CD4-positive, alpha-beta T cell treated with Interleukin-12 subunit alpha and Interleukin-12 subunit beta, for 1 hour (primary cell): Measurements from ENCODE around the gene BTRC.
A peak's percentile ranks its signal among the peaks of the same experiment; 100 is the strongest.
"Not testable (repeated sequence)": the region's sequence is repeated elsewhere in the genome, so short reads cannot be mapped to it uniquely, and the experiment has no call there.

ENCODE experiments used
- DNase-seq: peaks from one replicate; pipeline ENCODE4 v3.0.0-alpha.2; 2020

The BTRC gene

DNA sequence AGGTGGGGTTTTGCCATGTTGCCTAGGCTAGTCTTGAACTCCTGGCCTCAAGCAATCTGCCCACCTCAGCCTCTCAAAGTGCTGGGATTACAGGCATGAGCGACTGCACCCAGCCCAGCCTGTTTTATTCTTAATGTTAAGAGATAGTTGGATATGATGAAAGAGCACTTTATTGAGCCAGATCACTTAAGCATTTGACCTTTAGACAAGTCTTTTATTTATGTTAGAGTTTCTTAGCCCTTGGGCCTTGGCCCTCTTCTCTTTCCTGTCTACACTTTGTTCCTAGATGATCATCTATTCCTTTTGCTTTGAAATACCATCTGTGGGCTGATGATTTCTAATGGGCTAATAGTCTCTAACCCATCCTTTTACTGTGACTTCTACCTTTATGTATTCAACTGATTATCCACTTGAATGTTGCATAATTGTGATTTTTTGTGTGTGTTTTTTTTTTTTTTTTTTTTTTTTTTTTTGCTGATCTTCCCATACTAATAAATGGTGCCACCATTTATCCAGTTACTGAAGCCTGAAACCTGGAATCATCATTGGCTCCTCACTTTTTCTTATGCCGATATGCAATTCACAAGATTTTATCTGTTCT, 34.8 kb downstream of the BTRC start:
- DNase-seq, result no peak

DNA sequence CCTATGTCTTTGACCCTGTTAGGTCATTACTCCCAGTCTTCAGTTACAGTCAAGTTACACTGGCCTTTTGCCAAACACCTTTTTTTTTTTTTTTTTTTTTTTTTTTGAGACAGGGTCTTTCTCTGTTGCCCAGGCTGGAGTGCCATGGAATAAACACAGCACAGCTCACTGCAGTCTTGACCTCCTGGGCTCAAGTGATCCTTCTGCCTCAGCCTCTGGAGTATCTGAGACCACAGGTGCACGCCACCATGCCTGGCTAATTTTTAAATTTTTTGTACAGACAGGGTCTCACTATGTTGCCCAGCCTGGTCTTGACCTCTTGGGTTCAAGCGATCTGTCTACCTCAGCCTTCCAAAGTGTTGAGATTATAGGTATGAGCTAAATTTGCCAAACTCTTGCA, 35.6 kb downstream of the BTRC start:
- not testable (repeated sequence) for DNase-seq

DNA sequence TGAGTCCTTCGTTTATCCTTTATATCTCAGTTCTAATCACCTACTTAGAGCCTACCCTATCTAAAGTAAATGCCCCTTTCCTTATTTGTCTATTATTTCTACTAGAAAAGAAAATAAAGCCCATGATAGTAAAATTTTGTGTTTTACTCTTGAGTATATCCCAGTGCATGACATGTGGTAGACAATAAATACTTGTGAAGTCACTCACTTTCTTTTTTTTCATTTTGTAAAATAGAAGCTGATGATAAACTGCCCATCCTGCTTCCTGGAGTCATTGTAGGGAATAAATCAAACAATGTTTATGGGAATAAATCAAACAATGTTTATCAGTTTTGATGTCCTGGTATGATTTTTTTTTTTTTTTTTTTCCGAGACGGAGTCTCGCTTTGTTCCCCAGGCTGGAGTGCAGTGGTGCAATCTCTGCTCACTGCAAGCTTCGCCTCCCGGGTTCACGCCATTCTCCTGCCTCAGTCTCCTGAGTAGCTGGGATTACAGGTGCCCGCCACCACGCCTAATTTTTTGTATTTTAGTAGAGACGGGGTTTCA, 36.1 kb downstream of the BTRC start:
- DNase-seq, result no peak

DNA sequence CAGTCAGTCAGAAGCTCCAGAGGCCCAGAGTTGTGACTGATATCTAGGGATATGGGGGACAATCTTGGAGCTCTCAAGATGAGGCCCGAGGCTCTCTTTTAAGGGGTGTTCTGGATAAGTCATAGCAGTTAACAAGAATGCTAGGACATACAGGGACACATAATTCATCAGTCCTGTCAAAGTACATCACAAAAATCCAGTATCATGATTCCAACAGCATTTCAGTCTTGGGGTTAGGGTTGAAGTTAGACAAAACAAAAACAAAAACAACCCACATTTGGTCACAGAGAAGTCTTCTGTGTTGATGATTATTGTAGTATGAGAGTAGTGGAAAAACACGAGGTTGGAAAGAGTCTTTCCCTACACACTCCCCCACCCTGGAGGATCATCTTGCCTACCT, 39.4 kb downstream of the BTRC start:
- DNase-seq, result no peak

DNA sequence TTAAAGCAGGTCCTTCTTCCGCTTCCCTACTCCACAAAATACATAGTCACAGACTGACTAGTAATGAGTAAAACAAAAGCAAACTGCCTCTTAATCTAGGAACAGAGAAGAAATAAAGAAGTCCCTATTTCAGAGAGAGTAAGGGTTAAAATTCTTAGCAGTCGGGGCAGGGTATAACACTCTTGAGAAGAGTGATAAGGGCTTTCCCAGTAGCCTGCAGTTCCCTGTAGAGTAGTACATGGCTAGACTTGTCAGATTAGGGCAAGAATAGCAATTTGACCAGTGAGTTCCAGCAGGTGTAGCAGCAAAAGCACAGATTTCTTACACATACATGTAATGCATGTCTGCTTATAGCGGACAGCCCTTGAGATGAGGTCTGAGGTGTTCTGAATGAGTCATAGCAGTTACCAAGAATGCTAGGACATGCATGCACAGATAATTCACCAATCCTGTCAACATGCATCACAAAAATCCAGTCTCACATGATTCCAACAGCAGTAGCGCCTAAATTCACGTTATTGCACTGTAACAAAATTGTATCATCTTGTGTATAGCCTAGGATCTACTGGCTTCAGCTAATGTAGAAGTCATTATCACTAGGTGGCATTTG, 40.7 kb downstream of the BTRC start:
- no peak for DNase-seq

DNA sequence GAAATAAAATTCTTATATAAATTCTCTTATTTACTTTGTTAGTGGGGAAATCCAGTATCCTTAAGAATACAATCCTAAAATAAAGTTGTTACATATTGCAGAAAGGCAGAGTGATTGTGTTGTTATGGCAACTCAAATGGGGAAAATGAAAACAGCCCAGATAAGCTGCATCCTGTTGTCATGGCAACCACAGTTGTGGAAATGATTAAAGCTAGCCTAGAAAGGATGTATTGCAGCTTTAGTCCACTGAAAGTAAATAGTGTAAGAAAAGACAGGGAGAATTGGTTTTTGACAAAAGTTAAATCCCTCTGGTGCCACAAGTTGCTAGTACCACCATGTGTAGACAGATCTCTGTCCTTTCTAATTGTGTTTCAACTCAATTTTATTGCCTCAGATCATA, 43.2 kb downstream of the BTRC start:
- DNase-seq, result peak; percentile 75

DNA sequence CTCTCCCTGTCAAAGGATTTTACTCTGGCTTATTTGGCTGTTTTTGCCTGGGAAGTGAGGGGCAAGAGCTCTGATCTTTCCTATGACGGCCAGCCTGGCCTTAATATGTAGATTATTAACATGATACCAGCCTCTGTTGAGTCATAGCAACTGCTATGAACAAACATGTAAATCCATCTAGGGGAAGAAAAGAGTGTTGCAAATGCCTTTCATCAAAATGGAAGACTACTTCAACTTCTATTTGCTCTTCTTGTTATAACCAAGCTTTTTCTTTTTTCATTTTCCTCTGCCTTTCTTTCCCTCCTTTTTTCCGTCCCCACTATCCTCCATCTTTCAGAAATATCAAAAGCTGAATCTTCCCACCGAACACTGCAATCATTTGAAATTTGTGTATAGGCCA, 46.6 kb downstream of the BTRC start:
- no peak for DNase-seq

DNA sequence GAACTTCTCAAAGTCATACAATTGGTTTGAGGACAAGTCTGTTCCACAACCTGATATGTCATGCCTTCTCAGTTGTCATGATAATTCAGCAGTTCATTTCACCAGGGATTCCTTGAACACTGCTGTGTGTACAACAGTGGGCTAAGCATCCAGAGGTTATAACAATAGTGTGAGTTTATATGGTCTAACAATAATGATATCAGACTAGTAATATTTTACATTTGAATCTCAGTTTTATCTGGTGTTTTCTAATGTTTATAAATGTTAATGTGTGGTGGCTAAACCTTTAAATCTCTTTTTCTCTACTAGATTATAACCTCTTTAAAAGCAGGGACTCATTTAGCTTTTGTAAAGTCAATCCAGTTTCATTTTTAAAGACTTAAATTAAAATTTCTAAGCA, 48.7 kb downstream of the BTRC start:
- DNase-seq, result no peak

DNA sequence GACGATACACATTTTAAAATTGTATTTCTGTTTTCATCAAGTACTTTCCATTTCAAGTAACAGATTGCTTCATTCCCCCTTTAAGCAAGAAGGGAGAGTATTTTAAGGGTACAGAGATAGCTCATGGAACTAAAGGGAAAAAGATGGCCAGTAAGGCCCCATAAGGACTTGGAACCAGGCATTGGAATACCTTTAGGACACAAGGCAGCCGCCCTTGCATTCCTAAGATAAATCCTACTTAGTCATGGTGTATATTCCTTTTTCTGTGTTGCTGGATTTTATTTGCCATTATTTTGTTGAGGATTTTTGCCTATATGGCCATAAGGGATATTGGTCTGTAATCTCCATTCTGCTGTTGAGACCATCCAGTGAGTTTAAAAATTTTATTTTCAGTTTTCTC, 49.2 kb downstream of the BTRC start:
- no peak for DNase-seq

DNA sequence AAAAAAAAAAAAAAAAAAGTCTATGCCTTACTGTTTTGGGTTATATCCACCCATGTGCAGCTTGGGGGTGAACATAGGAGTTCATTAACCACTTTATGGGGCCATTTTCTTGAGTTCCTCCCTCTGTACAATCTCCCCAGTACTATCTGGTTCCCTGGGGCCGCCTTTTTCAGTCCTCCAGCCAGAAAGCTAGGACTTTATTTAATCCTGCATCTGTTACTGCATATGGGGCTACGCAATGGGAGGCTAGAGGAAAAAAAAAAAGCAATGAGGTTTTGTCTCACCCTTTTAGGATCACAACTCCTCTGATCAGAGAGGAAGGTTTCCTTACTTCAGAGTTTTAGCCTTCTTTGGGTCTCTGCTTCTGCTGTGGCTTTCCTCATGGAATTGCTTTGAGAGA, 51.0 kb downstream of the BTRC start:
- DNase-seq, result no peak

DNA sequence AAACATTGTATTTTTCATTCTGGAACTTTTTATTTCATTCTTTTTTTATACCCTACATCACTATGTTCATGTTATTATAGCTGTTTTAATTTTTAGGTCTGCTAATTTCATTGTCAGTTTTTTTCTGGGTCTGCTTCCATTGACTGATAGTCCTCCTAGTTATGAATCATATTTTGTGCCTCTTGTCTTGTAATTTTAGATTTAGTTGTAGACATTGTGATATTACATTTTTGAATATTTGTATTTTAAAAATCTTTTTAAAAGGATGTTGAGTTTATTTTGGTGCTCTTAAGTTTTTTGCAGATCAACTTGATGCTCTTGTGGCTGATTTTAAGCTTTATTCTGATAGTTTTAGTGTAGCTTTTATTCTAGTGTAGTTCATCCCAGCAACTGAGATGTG, 57.6 kb downstream of the BTRC start:
- no peak for DNase-seq

DNA sequence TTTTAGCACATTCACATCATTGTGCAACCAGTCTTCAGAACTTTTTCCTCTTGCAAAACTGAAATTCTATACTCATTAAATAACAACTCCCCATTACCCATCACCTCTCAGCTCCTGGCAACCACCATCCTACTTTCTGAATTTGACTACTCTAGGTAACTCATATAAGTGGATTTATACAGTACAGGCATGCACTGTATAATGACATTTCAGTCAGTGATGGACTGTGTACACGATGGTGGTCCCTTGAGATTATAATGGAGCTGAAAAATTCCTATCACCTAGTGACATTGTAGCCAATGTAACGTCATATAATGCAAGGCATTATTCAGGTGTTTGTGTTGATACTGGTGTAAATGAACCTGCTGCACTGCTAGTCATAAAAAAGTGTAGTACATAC, 60.1 kb downstream of the BTRC start:
- DNase-seq, result no peak

DNA sequence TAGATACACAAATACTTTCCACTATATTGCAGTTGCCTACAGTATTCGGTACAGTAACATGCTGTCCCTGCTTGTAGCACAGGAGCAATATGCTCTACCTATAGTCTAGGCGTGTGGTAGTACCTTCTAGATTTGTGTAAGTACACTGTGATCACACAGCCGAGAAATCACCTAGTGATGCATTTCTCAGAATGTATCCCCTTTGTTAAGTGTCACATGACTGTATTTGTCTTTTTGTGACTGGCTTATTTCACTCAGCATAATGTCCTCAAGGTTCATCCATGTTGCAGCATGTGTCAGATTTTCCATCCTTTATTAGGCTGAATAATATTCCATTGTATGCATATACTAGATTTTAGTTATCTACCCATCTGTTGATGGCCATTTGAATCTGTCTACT, 61.9 kb downstream of the BTRC start:
- DNase-seq, result no peak

DNA sequence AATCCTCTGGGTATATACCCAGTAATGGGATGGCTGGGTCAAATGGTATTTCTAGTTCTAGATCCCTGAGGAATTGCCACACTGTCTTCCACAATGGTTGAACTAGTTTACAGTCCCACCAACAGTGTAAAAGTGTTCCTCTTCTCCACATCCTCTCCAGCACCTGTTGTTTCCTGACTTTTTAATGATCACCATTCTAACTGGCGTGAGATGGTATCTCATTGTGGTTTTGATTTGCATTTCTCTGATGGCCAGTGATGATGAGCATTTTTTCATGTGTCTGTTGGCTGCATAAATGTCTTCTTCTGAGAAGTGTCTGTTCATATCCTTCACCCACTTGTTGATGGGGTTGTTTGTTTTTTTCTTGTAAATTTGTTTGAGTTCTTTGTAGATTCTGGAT, 68.0 kb downstream of the BTRC start:
- DNase-seq, result not testable (repeated sequence)

DNA sequence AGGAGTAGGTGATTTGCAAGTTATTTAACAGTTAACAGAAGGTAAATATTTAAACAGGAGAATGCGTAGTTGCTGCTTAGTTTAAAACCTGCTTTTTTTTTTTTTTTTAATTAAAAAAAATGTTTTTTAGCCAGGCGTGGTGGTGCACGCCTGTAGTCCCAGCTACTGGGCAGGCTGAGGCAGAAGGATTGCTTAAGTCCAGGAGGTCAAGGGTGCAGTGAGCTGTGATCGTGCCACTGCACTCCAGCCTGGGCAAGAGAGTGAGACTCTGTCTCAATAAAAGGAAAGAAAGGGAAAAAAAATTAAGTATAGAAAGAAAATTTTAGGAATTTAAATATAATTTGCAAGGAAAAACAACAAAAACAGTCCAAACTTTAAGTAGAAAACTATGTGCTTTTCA, 71.6 kb downstream of the BTRC start:
- no peak for DNase-seq

DNA sequence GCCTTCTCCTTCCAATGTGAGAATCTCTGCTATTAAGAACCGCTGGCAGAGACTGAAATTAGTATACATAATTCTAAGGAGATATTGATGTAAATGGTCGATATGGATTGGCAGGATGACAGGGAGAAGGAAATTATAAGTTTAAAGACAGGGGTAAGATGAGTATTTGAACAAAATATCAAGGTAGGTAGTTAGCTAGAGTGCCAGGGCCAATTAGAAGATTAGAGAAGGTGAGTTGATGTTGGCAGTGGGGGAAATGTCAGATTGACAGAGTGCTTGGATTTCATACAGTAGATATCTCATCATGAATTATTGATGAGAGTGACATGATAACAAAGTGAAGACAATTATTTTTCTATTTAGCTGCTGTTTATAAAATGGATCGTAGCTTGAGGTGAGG, 74.1 kb downstream of the BTRC start:
- DNase-seq, result no peak

DNA sequence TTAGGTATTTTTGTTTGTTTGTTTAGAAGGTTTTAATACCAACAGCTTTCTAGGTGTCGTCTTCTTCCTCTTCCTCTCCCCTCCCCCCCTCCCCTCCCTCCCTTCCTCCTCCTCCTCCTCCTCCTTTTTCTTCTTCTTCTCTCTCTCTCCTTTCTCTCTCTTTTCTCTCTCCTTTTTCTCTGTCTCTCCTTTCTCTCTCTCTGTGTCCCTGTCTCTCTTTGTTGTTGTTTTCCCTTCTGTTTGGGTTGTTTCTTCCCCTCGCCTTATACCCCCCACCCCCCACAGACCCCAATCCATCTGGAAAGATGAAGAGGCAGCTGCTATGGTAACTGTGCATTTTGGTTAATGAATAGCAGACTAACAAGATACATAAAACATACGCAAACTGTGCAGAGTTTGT, 75.5 kb downstream of the BTRC start:
- DNase-seq, result no peak

DNA sequence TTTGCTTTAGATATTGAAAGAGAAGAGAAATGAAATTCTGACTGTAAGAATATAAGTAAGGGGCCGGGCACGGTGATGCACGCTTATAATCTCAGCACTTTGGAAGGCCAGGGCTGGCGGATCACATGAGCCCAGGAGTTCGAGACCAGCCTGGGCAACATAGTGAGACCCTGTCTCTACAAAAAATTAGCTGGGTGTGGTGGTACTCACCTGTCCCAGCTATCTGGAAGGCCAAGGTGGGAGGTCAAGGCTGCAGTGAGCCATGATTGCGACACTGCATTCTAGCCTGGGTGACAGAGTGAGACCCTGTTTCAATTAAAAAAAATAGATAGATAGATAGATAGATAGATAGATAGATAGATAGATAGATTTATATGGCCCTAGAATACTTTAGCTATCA, 82.3 kb downstream of the BTRC start:
- DNase-seq, result no peak

DNA sequence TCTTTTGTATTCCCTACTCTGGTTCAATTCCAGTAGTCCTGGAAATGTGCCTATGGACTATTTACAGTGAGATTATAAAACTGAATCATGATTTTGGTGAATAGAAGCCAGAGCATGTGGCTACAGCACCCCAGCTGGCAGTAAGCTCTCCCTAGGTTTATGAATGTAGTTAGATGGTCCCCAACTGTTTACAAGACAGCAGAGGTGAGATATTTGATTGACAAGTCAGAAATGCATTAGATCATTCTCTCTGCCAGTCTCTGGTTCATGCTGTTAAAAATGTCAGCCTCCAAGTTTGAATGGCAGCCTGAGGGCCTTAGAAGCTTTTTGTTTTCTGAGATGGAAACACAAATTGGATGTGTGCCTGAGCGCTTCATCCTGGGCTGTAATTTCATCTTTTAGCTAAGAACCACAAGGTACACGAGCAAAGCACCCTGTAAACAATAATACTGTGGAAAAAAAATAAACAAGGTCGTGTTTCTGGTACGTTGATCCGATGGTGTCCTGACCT, 85.0 kb downstream of the BTRC start:
- DNase-seq, result no peak

DNA sequence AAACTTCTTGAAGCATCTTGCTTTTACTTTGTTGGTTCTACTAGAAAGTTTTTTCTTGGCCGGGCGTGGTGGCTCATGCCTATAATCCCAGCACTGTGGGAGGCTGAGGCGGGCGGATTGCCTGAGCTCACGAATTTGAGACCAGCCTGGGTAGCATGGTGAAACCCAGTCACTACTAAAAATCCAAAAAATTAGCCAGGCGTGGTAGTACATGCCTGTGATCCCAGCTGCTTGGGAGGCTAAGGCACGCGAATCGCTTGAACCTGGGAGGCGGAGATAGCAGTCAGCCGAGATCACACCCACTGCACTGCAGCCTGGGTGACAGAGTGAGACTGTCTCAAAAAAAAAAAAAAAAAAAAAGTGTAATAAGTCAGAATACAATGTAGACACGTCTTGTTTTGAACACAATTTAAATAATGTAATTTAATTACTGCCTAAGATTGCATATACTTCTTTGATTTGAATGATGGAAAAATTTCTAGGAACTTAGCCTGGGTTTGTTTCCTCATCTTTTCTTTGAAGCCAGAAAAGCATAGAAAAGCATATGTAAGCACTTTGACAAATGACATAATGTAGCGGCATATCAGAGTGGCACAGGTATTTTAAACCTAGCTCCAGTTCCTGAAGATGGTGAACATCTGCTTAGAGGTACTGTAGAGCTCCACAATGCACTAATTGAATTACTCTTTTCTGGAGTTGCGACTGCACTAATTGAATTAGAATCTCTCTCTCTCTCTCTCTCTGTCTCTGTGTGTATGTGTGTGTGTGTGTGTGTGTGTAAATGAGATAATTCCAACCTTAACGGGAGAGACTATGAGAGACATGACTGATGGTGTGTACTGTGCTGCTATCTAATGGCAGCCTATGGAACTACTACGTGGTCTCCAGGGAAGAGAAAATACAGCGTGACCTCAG, 87.8 kb downstream of the BTRC start:
- peak; percentile 40 for DNase-seq

DNA sequence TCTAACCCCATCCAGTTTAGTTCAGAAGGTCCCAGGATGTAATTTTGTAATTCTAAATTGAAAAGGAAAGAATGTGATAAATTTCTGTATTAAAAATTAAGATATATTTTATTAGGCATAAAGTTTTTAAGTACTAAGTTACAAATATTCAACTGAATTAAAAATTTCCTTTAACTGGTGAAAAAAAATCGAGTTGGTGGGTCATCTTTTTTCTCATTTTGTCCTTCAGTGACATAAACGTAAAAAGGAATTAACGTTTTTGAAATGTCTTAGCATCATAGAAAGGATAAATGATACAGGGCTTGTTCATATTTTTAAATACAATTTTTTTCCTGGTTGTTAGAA, 88.5 kb downstream of the BTRC start:
- DNase-seq, result no peak

DNA sequence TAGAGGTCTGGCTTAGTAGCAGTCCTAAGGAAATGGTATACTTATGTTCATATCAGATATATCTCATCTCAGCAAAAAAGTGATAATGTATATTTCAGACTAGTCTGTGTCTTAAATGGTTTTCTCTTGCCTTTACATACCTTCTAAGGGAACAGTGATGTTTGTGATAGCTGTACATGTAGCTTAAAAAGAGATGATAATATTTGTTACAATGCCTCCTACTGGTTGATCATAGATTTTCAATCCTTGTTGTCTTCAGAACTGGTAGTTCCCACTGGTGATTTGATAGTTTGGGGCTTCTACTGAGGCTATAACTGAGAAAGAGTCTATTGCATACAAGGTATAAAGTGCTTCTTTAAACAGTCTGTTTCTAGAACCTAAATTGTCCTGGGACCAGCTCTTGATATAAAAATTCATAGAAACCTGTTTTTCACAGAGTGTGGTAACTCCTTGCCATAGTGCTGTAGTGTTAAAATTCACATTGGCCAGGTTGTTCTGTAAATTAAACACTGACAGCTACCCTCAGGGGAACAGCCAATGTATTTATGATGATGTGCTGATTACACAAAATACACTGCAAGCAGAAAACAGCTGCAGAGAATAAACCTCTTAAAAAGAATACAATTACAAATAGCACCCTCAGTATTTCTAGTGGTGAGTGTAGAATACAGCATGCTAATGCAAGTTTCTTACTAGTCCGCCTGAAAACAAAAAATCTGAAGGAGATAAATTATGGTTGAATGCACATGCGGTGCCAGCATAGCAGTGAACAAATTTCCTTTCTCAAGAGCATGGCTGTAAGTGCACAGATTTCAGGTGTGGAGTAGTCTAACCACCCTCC, 90.3 kb downstream of the BTRC start:
- peak; percentile 5 for DNase-seq

DNA sequence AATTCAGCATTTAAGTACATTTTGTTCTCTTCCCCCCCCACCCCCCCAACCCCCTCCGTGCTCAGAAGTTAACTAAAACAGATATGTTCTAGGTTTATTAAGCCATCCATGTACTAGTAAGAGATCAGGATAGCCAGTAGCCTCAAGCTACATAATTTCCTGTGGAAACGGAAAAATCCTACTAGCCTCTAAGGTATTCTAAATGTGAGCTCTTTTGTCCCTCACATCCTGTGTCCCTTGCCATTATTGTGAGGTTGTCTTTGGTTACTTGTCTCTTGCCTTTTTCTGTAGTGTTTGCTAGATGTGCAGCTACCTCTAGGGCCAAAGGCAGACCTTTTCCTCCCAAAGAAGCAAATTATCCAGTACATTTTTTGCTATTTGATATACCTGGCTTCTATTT, 92.1 kb downstream of the BTRC start:
- DNase-seq, result no peak
